IMR-90 (cell line): ENCODE results near the gene KLHL3.

Experiments
- CTCF ChIP-seq: conservative IDR thresholded peaks from 2 replicates; pipeline ENCODE4 v1.5.1; 2012; ENCODE audit warnings: mild to moderate bottlenecking, low read depth, low read length, improper control_type of control experiment
- POLR2A ChIP-seq: IDR thresholded peaks from 2 replicates; pipeline ENCODE4 v1.6.1; 2012; ENCODE audit warnings: mild to moderate bottlenecking, low read depth, low read length

- TF ChIP-seq CTCF (0 out of 2 replicates have a peak, but pooled peaks have one; percentile 1), POLR2A (peak; percentile 98)
These were observed 18.5 kb upstream of the KLHL3 start, which contains the start of gene HNRNPA0 for GRCh38 chr5:137754188-137754960.
